ENCODE results near the gene LOXL4.

DNA sequence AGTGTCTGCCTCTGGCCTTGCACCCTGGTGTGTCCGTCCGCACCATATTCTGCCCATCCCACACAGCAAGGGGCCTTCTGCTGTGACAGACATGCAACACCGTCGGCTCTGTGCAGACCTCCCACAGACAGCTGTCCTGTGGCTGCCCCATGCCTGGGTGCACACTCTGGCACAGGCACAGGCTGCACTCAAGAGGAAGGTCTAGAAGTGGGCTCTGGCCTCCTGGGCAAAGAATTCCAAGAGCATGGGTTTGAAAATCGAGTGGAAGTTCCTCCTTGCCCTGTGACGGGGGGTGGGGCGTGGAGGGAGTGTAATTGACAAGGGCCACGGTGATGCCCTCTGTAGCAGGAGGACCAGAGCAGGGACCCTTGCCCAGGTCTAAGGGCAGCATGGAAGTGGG lies 4.3 kb upstream of the LOXL4 start:
- TF ChIP-seq, protein P1, sequence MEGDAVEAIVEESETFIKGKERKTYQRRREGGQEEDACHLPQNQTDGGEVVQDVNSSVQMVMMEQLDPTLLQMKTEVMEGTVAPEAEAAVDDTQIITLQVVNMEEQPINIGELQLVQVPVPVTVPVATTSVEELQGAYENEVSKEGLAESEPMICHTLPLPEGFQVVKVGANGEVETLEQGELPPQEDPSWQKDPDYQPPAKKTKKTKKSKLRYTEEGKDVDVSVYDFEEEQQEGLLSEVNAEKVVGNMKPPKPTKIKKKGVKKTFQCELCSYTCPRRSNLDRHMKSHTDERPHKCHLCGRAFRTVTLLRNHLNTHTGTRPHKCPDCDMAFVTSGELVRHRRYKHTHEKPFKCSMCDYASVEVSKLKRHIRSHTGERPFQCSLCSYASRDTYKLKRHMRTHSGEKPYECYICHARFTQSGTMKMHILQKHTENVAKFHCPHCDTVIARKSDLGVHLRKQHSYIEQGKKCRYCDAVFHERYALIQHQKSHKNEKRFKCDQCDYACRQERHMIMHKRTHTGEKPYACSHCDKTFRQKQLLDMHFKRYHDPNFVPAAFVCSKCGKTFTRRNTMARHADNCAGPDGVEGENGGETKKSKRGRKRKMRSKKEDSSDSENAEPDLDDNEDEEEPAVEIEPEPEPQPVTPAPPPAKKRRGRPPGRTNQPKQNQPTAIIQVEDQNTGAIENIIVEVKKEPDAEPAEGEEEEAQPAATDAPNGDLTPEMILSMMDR (IDR thresholded peaks at IDR 0.05; ENCODE audit: poor library complexity) = no peak
- TF ChIP-seq EZH2 (IDR thresholded peaks at IDR 0.05; ENCODE audit: borderline replicate concordance) (no peak), EZH2phosphoT487 (IDR thresholded peaks at IDR 0.05; ENCODE audit: low read depth, severe bottlenecking, unreplicated experiment) (no peak)

Data from hepatocyte (in vitro differentiated cells).